GM12878 (cell line): ENCODE measurements around the gene UPK1B. TPM values are rescaled to one million over a fixed set of nuclear protein-coding genes. Genes with fewer than 3 reads are reported as not detected.

Experiments
- ATAC-seq: fragments of 200-7000 bp; cut with Tn5 transposase; 3 replicates; pipeline ENCODE4 v1.9.1; 2020; ENCODE audit warnings: mild to moderate bottlenecking, moderate library complexity
- BruUV-seq: library from RNA; stranded (reverse); fragments of 400-500 nt; replicated peaks from 2 replicates; lab custom pipeline; 2021; lab: Mats Ljungman, UMichigan
- CTCF ChIA-PET: fragments of 300-600 bp; sonication (Branson Sonifier 250); formaldehyde crosslinking; extraction: SDS; loops from one replicate; lab custom pipeline; 2021; ENCODE audit warnings: inconsistent platforms; lab: Yijun Ruan, JAX
- POLR2A ChIA-PET: fragments of 350-600 bp; formaldehyde crosslinking; extraction: SDS; loops from one replicate; lab custom pipeline; 2021; ENCODE audit warnings: inconsistent platforms; lab: Charles Lee
- RAD21 ChIA-PET: fragments of 300-600 bp; sonication (Branson Sonifier 250); formaldehyde crosslinking; loops from one replicate; lab custom pipeline; 2023; ENCODE audit warnings: antibody characterized with exemption; ENCODE audit not compliant: unreplicated experiment; lab: Charles Lee
- SMC1A ChIA-PET: fragments of 300-600 bp; sonication (Branson Sonifier 250); formaldehyde crosslinking; loops from one replicate; lab custom pipeline; 2023; ENCODE audit not compliant: unreplicated experiment, uncharacterized antibody; lab: Charles Lee
- DNase-seq: peaks from one replicate; pipeline ENCODE4 v3.0.0-alpha.2; 2011; ENCODE audit warnings: low read depth, low spot score
- FAIRE-seq: peaks from 3 replicates; lab custom pipeline; 2011; peaks lifted over from hg19 to GRCh38; lab: Jason Lieb, UNC
- H2AFZ ChIP-seq: 2 replicates; pipeline ENCODE4 v1.6.0; 2011; ENCODE audit warnings: low read depth, low read length, control low read depth; ENCODE audit not compliant: control insufficient read depth
- H3K27ac ChIP-seq: 2 replicates; pipeline ENCODE4 v1.5.1; 2011; ENCODE audit warnings: control low read depth; ENCODE audit not compliant: control insufficient read depth, insufficient read depth
- H3K27me3 ChIP-seq, 2 experiments: replicated peaks in 1 of 2; 2 replicates each; pipeline versions ENCODE4 v1.6.0 to v1.6.1; 2011; ENCODE audit warnings: low read length in 1 of 2; ENCODE audit not compliant: control insufficient read depth in 2 of 2, insufficient read depth in 2 of 2
- H3K36me3 ChIP-seq, 2 experiments: 2 replicates each; pipeline ENCODE4 v1.5.1; 2011; ENCODE audit warnings: low read length in 1 of 2; ENCODE audit not compliant: control insufficient read depth in 2 of 2, insufficient read depth in 2 of 2
- H3K4me1 ChIP-seq: 2 replicates; pipeline ENCODE4 v1.6.1; 2011; ENCODE audit warnings: mild to moderate bottlenecking, low read length, moderate library complexity, mixed read lengths; ENCODE audit not compliant: control insufficient read depth, insufficient read depth
- H3K4me2 ChIP-seq: 2 replicates; pipeline ENCODE4 v1.6.0; 2011; ENCODE audit warnings: control low read depth; ENCODE audit not compliant: control insufficient read depth, insufficient read depth
- H3K4me3 ChIP-seq: fragments of 200-600 bp; sonication (generic); 2 replicates; pipeline ENCODE4 v1.5.1; 2016
- H3K79me2 ChIP-seq: 2 replicates; pipeline ENCODE4 v1.6.0; 2011; ENCODE audit warnings: low read length; ENCODE audit not compliant: control insufficient read depth, insufficient read depth
- H3K9ac ChIP-seq: 2 replicates; pipeline ENCODE4 v1.8.0; 2011; ENCODE audit warnings: low read length, control low read depth, mixed read lengths; ENCODE audit not compliant: control insufficient read depth, insufficient read depth
- H3K9me3 ChIP-seq: replicated peaks from 3 replicates; pipeline ENCODE4 v1.5.1; 2011; ENCODE audit warnings: mild to moderate bottlenecking, low read length; ENCODE audit not compliant: control insufficient read depth, insufficient read depth
- H4K20me1 ChIP-seq: 2 replicates; pipeline ENCODE4 v1.6.0; 2011; ENCODE audit not compliant: control insufficient read depth, insufficient read depth
- CBX5 ChIP-seq: sonication (generic); IDR thresholded peaks from 2 replicates; pipeline ENCODE4 v1.6.1; 2016; ENCODE audit warnings: low read depth, moderate library complexity, mild to moderate bottlenecking, inconsistent platforms
- EED ChIP-seq: sonication (generic); IDR thresholded peaks from 2 replicates; pipeline ENCODE4 v1.6.1; 2016; ENCODE audit warnings: antibody characterized with exemption, low read depth
- ETV6 ChIP-seq, 2 experiments: fragments of 450-650 bp in 1 of 2; IDR thresholded peaks in 1 of 2; conservative IDR thresholded peaks in 1 of 2; 2 replicates each; pipeline ENCODE4 v1.6.1; 2014; ENCODE audit warnings: antibody characterized with exemption in 1 of 2, borderline replicate concordance in 1 of 2, low read depth in 1 of 2, mild to moderate bottlenecking in 1 of 2, moderate library complexity in 1 of 2
- NBN ChIP-seq: fragments of 450-650 bp; IDR thresholded peaks from 2 replicates; pipeline ENCODE4 v1.6.1; 2016
- NR2C2 ChIP-seq: IDR thresholded peaks from 2 replicates; pipeline ENCODE4 v1.6.1; 2011; ENCODE audit warnings: borderline replicate concordance, low read depth; ENCODE audit not compliant: control insufficient read depth, insufficient read length
- NR2F1 ChIP-seq: fragments of 450-650 bp; conservative IDR thresholded peaks from 2 replicates; pipeline ENCODE4 v1.6.1; 2017; ENCODE audit warnings: mild to moderate bottlenecking
- RAD51 ChIP-seq: fragments of 450-650 bp; IDR thresholded peaks from 2 replicates; pipeline ENCODE4 v1.6.1; 2016; ENCODE audit warnings: moderate library complexity, mild to moderate bottlenecking, inconsistent platforms
- RBBP5 ChIP-seq: fragments of 200-600 bp; sonication (generic); conservative IDR thresholded peaks from 2 replicates; pipeline ENCODE4 v1.6.1; 2016
- SMAD5 ChIP-seq: IDR thresholded peaks from 2 replicates; pipeline ENCODE4 v1.6.1; 2016; ENCODE audit warnings: antibody characterized with exemption, low read depth
- ZZZ3 ChIP-seq: IDR thresholded peaks from 2 replicates; pipeline ENCODE4 v1.6.1; 2011; ENCODE audit warnings: low read depth; ENCODE audit not compliant: control insufficient read depth, insufficient read length
- in situ Hi-C: fragments of 300-500 bp; cut with MboI; formaldehyde crosslinking; loops from 9 replicates; pipeline ENCODE4 v1.14.3; 2018; ENCODE audit warnings: mixed read lengths
- intact Hi-C: fragments of 100-400 bp; cut with micrococcal nuclease; formaldehyde crosslinking; loops from one replicate; pipeline ENCODE4 v1.14.2; 2022; ENCODE audit not compliant: unreplicated experiment
- polyA plus RNA-seq, 11 experiments: library from polyadenylated mRNA; depleted of rRNA in 4 of 11; unstranded in 6 of 11; stranded (reverse) in 5 of 11; fragments of >200 nt; fragmentation: Nextera tagmentation in 4 of 11; fragmentation: Illumina TruSeq in 1 of 11; extraction: Ambion mirVana in 4 of 11; extraction: Trizol in 1 of 11; gene quantifications; 1 replicate in 1 of 11; 2 replicates in 10 of 11; pipeline versions ENCODE4 v1.2.1 to v1.2.3, GENCODE V29; 2011 to 2016; ENCODE audit warnings: inconsistent platforms in 2 of 11, missing spikeins in 2 of 11, low read depth in 1 of 11
- total RNA-seq, 4 experiments: library from RNA; depleted of rRNA in 3 of 4; stranded (reverse); fragments of >200 nt in 3 of 4; fragmentation: Illumina TruSeq in 1 of 4; extraction: Trizol in 1 of 4; gene quantifications; 2 replicates each; pipeline versions ENCODE4 v1.2.1 to v1.2.3, GENCODE V29; 2013 to 2021
- TF ChIP-seq, protein P1 (sequence below): IDR thresholded peaks from 2 replicates; pipeline ENCODE4 v1.6.1; 2011; ENCODE audit warnings: low read depth, low read length, improper control_type of control experiment, borderline replicate concordance
- TF ChIP-seq, protein P2 (sequence below): fragments of 450-650 bp; IDR thresholded peaks from 2 replicates; pipeline ENCODE4 v1.6.1; 2018; ENCODE audit warnings: mild to moderate bottlenecking, low read depth, moderate library complexity; ENCODE audit not compliant: partially characterized antibody
- TF ChIP-seq, protein P3 (sequence below): fragments of 150-350 bp; IDR thresholded peaks from 2 replicates; pipeline ENCODE4 v1.6.1; 2014; ENCODE audit warnings: mild to moderate bottlenecking, low read depth, low read length
- TF ChIP-seq, protein P4 (sequence below): fragments of 450-650 bp; IDR thresholded peaks from 2 replicates; pipeline ENCODE4 v1.6.1; 2016; ENCODE audit warnings: mild to moderate bottlenecking
- TF ChIP-seq, protein P5 (sequence below): IDR thresholded peaks from 2 replicates; pipeline ENCODE4 v1.6.1; 2011; ENCODE audit warnings: low read depth, mild to moderate bottlenecking, low read length, moderate library complexity, borderline replicate concordance; ENCODE audit errors: extremely low read depth

Gene UPK1B
- total and polyA plus RNA-seq, 10 of the 15 experiments (the other 5 are each of a cell fraction or from before 2014, with no cell fraction given) = not detected

DNA sequence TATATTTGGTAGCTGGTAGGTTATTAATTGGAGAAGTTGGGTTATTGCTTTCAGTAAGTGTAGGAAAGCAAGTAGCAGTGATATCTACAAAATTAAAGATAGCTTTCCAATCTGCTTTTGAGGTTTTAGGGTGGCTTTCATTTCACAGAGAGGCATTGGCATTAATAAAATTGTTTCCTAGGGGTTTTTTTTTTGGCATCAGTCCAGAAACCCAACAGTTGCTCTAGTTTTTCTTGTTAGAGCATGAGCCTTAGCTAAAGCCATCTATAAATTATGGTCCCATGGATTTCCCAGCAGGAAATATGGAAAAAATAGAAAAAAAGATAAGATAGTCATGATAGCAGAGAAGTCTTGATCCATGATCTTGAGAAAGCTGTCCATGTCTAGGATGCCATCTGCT is 70.3 kb downstream of the UPK1B start:
- intact Hi-C loops = no loop called here
- Histone ChIP-seq H3K9ac (no peak overlapping the region), H3K9me3 (no peaks in the 10 kb centered on the region; the same call in 2 of the 3 replicates), H3K27me3 (no peaks in the 10 kb centered on the region), H3K4me3 (no peak overlapping the region), H3K27ac (no peak overlapping the region), H3K4me2 (no peak overlapping the region), H3K4me1 (no peaks in the 10 kb centered on the region), H3K79me2 (peaks cover 16% of the 10 kb centered on the region), H4K20me1 (no peaks in the 10 kb centered on the region), H2AFZ (no peak overlapping the region), H3K36me3 (no peaks in the 10 kb centered on the region)
- SMC1A ChIA-PET = interaction anchor here (0.7 to 1.1 kb wide), 2 partner anchors 192 to 437 kb away, joined by 4 to 5 read pairs; no protein-coding TSS in a partner anchor
- ATAC-seq = no peak
- POLR2A ChIA-PET = interaction anchor here (0.6 to 0.7 kb wide), 2 partner anchors 47 to 94 kb away, joined by 5 read pairs; no protein-coding TSS in a partner anchor
- FAIRE-seq = no peak
- TF ChIP-seq ETV6 (conservative IDR thresholded peaks at IDR 0.05 in 1 of 2, IDR thresholded peaks at IDR 0.05 in 1 of 2; ENCODE audit: borderline replicate concordance in 1 of 2, low read depth in 1 of 2) (no peak), NR2F1 (no peak), RAD51 (no peak), ZZZ3 (no peak), NBN (no peak), CBX5 (no peak), RBBP5 (no peak), SMAD5 (no peak), NR2C2 (no peak), EED (no peak)
- TF ChIP-seq, protein P1, sequence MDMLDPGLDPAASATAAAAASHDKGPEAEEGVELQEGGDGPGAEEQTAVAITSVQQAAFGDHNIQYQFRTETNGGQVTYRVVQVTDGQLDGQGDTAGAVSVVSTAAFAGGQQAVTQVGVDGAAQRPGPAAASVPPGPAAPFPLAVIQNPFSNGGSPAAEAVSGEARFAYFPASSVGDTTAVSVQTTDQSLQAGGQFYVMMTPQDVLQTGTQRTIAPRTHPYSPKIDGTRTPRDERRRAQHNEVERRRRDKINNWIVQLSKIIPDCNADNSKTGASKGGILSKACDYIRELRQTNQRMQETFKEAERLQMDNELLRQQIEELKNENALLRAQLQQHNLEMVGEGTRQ = no peak
- TF ChIP-seq, protein P2, sequence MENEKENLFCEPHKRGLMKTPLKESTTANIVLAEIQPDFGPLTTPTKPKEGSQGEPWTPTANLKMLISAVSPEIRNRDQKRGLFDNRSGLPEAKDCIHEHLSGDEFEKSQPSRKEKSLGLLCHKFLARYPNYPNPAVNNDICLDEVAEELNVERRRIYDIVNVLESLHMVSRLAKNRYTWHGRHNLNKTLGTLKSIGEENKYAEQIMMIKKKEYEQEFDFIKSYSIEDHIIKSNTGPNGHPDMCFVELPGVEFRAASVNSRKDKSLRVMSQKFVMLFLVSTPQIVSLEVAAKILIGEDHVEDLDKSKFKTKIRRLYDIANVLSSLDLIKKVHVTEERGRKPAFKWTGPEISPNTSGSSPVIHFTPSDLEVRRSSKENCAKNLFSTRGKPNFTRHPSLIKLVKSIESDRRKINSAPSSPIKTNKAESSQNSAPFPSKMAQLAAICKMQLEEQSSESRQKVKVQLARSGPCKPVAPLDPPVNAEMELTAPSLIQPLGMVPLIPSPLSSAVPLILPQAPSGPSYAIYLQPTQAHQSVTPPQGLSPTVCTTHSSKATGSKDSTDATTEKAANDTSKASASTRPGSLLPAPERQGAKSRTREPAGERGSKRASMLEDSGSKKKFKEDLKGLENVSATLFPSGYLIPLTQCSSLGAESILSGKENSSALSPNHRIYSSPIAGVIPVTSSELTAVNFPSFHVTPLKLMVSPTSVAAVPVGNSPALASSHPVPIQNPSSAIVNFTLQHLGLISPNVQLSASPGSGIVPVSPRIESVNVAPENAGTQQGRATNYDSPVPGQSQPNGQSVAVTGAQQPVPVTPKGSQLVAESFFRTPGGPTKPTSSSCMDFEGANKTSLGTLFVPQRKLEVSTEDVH = no peak
- TF ChIP-seq, protein P3, sequence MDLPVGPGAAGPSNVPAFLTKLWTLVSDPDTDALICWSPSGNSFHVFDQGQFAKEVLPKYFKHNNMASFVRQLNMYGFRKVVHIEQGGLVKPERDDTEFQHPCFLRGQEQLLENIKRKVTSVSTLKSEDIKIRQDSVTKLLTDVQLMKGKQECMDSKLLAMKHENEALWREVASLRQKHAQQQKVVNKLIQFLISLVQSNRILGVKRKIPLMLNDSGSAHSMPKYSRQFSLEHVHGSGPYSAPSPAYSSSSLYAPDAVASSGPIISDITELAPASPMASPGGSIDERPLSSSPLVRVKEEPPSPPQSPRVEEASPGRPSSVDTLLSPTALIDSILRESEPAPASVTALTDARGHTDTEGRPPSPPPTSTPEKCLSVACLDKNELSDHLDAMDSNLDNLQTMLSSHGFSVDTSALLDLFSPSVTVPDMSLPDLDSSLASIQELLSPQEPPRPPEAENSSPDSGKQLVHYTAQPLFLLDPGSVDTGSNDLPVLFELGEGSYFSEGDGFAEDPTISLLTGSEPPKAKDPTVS = no peak
- TF ChIP-seq, protein P4, sequence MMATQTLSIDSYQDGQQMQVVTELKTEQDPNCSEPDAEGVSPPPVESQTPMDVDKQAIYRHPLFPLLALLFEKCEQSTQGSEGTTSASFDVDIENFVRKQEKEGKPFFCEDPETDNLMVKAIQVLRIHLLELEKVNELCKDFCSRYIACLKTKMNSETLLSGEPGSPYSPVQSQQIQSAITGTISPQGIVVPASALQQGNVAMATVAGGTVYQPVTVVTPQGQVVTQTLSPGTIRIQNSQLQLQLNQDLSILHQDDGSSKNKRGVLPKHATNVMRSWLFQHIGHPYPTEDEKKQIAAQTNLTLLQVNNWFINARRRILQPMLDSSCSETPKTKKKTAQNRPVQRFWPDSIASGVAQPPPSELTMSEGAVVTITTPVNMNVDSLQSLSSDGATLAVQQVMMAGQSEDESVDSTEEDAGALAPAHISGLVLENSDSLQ = no peak
- TF ChIP-seq, protein P5, sequence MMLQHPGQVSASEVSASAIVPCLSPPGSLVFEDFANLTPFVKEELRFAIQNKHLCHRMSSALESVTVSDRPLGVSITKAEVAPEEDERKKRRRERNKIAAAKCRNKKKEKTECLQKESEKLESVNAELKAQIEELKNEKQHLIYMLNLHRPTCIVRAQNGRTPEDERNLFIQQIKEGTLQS = no peak
- no TSS peak for BruUV-seq
- RAD21 ChIA-PET = interaction anchor here (1.0 kb wide), 1 partner anchor 360 kb away, joined by 3 read pairs; no protein-coding TSS in a partner anchor
- in situ Hi-C loops = no loop called here
- no peak for DNase-seq
- CTCF ChIA-PET = interaction anchor here (0.6 to 5.3 kb wide), 6 partner anchors 14 to 447 kb away, joined by 3 to 38 read pairs (median 4); no protein-coding TSS in a partner anchor
